GM18909 (cell line): ENCODE results near the gene FHIT.

Source experiments
- ATAC-seq: cut with Tn5 transposase; IDR thresholded peaks from one replicate; pipeline ENCODE4 v1.9.1; 2021; ENCODE audit warnings: mild to moderate bottlenecking; ENCODE audit not compliant: unreplicated experiment, poor library complexity

Gene FHIT

DNA sequence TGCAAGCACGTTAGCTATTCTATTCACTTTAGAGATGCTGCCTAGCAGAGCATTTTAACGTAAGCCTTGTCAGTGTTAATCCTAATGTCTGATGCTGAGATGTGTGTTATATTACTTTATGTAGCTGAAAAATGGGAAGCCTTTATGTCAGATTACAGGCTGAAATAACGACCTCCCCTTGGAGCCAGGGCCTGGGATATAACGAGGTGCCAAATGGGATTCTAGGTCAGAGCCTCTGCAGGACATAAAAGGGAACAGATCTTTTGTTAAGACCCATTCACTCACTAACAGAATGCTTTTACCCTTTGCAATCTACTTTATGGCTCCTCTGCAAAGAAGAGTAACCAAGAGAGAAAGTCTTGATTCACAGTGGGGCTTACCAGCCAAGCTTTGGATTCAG is 1385.9 kb downstream of the FHIT start:
- ATAC-seq: no peak

GRCh38 chr3:59862686-59863085 is 1388.6 kb downstream of the FHIT start:
- no peak for ATAC-seq

GRCh38 chr3:59857589-59858346 is 1393.5 kb downstream of the FHIT start:
- peak; percentile 98 for ATAC-seq

DNA sequence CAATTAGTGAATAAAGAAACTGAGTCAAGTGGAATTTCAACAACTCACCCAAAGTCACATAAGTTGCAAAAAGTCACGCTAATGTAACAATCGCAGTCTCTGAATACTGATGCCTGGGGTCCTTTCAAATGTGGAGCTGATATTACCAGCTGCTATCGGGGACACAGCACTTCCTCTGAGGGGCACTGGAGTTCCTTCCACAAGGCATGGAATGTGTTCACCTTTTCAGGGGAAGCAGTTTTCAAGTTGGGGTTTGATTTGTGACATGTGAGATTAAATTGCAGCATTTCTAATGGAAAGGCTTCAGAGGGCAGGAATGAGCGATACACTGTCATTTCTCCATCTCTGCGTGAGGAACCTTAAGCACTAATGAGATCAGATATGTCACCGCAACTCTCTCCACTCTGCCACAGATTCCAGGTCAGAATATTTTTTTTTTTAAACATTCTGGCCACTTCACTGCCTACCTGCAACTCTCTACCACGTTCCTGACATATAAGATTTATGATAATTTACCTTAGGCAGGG is 1394.3 kb downstream of the FHIT start:
- ATAC-seq: peak; percentile 7

- no peak for ATAC-seq
Measured at GRCh38 chr3:59854061-59854709, 1397.1 kb downstream of the FHIT start.

DNA sequence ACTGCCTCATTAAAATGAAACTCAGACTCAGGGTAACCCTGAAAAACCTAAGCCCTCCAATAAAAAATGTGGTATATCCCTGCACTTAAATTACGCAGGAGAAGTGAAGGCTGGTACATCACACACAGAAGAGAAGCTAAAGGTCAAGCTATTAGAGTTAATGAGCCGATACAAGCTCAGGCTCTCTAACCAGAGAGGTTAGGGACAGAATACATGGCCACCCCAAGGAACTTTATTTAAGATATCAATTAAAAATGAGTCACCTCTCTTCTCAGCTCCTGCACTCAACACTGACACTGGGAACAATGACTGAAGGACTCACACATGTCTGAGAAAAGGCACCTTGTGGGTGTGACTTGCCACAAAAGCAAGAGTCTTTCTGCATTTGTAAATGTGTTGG is 1400.8 kb downstream of the FHIT start:
- ATAC-seq: no peak

- no peak for ATAC-seq
Measured at GRCh38 chr3:59845386-59845785, 1405.9 kb downstream of the FHIT start.

DNA sequence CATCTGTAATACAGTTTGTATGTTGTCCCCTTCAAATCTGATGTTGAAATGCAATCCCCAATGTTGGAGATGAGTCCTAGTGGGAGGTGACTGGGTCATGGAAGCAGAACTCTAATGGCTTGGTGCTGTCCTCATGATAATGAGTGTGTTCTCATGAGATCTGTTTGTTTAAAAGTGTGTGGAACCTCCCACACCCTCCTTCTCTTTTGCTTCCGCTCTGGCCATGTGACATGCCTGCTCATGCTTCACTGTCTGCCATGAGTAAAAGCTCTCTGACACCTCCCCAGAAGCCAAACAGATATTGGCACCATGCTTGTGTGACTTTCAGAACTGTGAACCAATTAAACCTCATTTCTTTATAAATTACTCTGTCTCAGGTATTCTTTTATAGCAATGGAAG is 1407.4 kb downstream of the FHIT start:
- ATAC-seq: no peak

- peak; percentile 97 for ATAC-seq
Measured at GRCh38 chr3:59839810-59840515, 1411.3 kb downstream of the FHIT start.

DNA sequence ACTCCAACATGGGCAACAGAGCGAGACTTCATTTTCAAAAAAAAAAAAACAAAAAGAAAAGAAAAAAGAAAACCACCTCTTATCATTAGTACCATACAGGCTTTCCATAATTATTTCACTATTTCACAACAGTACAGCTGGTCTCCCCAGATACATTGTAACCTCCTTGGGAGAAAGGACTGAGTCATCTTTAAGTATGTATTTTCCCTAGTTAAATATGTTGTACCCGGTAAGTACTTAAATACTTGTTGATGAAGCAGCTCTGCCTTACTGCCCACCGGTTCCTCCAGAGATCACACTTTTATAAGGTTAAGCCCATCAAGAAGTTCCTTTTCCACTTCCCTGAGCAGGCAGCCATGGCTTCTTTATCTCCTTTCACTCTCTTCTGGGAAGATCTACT is 1412.0 kb downstream of the FHIT start:
- ATAC-seq: no peak

DNA sequence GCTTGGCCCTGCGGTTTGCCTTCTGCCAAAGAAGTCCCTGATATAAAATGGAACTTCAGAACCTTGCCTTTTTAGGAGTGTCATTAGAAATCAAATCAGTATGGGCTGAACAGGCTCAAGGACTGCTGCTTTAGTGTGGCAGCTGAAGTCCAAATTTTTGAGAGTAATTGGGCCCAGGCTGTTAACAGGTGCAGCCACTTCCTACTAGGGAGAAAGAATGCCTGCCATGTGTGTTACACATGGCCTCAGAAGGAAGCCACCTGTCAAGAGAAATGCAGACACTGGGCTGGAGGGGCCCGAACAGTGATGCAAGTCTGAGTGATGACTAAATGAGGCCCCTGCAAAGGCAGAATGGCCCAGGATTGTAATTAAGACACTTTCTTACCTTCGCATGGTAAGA is 1414.7 kb downstream of the FHIT start:
- ATAC-seq: no peak

- ATAC-seq: no peak
Measured at GRCh38 chr3:59832702-59833101, 1418.5 kb downstream of the FHIT start.

DNA sequence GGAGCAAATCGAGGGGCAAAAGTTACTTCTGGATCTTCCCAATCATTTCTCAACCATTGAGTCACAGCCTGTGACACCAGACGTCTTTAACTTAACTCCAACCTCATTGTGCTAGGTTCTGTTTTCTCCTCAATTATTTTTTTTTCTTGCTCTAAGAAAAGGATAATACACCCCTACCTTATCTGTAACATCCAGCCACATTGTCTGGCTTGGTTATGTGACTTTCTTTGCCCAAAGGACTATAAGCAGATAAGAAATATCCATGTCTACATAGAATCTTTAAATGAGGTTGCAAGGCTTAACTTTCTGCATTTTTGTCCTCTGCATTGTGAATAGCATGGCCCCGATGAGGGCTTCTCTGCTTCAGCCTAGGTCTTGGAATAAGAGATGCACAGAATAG is 1419.0 kb downstream of the FHIT start:
- no peak for ATAC-seq

DNA sequence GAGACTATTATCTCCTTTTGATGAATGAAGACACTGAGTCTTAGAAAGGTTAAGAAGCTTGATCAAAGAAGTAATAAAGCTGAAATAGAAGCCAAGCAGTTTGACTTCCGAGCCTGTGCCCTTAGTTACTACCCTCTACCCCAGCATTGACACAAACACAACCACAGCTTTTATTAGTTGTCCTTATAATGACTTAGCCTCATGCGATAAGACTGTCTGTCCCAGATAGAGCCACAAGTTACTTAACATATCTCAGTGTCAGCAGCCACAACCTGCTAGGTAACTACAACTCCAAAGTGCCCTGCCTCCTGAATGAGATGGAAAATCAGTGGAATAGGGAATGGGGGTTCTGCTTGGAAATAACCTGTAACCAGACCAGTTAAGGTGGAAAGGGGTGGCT is 1419.9 kb downstream of the FHIT start:
- ATAC-seq: no peak

- ATAC-seq: no peak
Measured at GRCh38 chr3:59829527-59829926, 1421.7 kb downstream of the FHIT start.

GRCh38 chr3:59824876-59825275 is 1426.4 kb downstream of the FHIT start:
- no peak for ATAC-seq

DNA sequence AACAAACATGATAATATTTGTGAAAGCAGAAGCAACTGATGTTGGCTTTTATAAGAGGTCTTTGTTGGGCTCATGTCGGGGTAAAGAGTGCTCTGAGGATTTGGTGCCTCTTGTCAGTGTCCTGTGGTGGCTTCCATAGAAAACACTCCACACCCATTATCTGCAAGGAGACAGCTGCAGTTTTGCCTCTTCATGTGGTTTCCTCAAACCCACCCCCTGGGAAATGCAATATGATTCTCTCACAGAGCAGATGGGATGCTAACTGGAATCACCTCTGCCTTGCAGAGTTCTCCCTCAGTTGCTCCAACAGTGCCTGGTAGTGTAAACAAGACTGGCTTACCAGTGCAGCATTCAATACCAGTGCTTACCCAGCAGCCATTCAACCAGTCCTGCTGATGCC is 1430.0 kb downstream of the FHIT start:
- ATAC-seq: no peak

- no peak for ATAC-seq
Measured at GRCh38 chr3:59820352-59820934, 1430.8 kb downstream of the FHIT start.

- ATAC-seq: no peak
Measured at GRCh38 chr3:59818919-59819300, 1432.3 kb downstream of the FHIT start.

DNA sequence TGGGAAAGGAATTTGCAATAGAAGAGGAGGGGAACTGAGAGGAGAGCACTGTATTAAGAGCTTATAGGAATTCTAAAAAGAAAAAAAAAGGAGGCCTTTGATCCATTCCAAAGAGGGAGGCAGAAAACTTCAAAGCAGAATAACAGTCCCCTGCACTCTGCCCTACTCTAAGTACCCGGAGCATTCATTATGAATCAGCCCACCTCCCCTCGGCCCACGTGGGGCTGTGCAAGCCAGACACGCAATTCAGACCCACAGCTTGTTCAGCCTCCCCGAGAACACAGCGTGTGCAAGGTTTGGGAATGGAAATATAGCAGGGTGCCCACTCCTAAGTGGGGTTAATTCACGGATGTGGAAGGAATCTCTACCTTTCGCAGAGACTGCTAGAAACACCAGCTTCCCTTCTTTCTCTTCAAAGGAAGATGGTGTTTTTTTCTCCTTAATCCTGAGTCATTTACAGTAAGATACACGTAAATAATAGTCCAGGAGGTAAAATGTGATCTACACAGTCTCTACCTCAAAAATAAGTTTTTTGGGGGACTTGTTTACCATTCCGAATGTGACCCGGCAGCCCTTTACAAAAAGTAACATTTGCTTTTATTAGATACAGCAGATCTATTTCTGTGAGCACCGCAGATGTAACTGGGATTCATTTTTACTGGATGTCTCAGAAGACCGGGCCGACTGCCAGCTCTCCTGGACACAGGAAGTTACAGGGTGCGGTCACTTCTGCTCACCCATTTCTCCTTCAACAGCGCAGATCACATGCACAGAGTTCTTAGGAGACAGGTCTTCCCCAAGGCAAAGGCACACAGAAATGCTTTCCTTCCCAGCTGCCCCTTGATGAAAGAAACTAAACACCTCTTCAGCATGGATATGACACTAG is 1433.0 kb downstream of the FHIT start:
- no peak for ATAC-seq
